Neural cell (in vitro differentiated cells): ENCODE data around the gene STT3B. TPM values are rescaled to one million over a fixed set of nuclear protein-coding genes. Genes with fewer than 3 reads are reported as not detected.

Source experiments
- H2AFZ ChIP-seq: fragments of 200-600, 300-800 bp; sonication (generic), shearing (Covaris generic); 2 replicates; pipeline ENCODE4 v1.6.0; 2014; ENCODE audit warnings: low read depth, mild to moderate bottlenecking, antibody characterized with exemption, low read length, moderate library complexity
- H3F3A ChIP-seq: fragments of 200-600 bp; shearing (Covaris generic); 2 replicates; pipeline ENCODE4 v1.6.1; 2016; ENCODE audit warnings: mild to moderate bottlenecking, moderate library complexity, mixed read lengths, antibody characterized with exemption, low read length; ENCODE audit not compliant: insufficient read depth, poor library complexity, severe bottlenecking
- H3K27ac ChIP-seq: fragments of 200-600, 300-800 bp; sonication (generic), shearing (Covaris generic); 2 replicates; pipeline ENCODE4 v1.5.1; 2014; ENCODE audit warnings: mild to moderate bottlenecking, low read length, moderate library complexity
- H3K27me3 ChIP-seq: fragments of 300-800, 200-600 bp; sonication (generic), shearing (Covaris generic); 2 replicates; pipeline ENCODE4 v1.6.0; 2014; ENCODE audit warnings: mild to moderate bottlenecking, low read depth, low read length, moderate library complexity; ENCODE audit not compliant: insufficient read depth
- H3K36me3 ChIP-seq: fragments of 300-800, 200-600 bp; sonication (generic), shearing (Covaris generic); 2 replicates; pipeline ENCODE4 v1.5.1; 2014; ENCODE audit warnings: mild to moderate bottlenecking, antibody characterized with exemption, low read length, moderate library complexity; ENCODE audit not compliant: insufficient read depth
- H3K4me2 ChIP-seq: fragments of 300-800, 200-600 bp; sonication (generic), shearing (Covaris generic); 2 replicates; pipeline ENCODE4 v1.6.0; 2014; ENCODE audit warnings: mild to moderate bottlenecking, low read length
- H3K4me3 ChIP-seq: fragments of 300-800, 200-600 bp; sonication (generic), shearing (Covaris generic); 2 replicates; pipeline ENCODE4 v1.5.1; 2014; ENCODE audit warnings: mild to moderate bottlenecking, low read length, moderate library complexity
- H3K79me2 ChIP-seq: fragments of 200-600 bp; shearing (Covaris generic); replicated peaks from 2 replicates; pipeline ENCODE4 v1.6.0; 2014; ENCODE audit warnings: mild to moderate bottlenecking, low read length, moderate library complexity; ENCODE audit not compliant: insufficient read depth
- H3K9ac ChIP-seq: fragments of 300-800, 200-600 bp; sonication (generic), shearing (Covaris generic); 2 replicates; pipeline ENCODE4 v1.6.1; 2016; ENCODE audit warnings: mild to moderate bottlenecking, low read length, mixed read lengths
- H3K9me2 ChIP-seq: fragments of 200-600 bp; shearing (Covaris generic); 2 replicates; pipeline ENCODE4 v1.6.1; 2016; ENCODE audit warnings: mild to moderate bottlenecking, low read length, mixed read lengths; ENCODE audit not compliant: insufficient read depth
- H3K9me3 ChIP-seq: fragments of 200-600, 300-800 bp; sonication (generic), shearing (Covaris generic); 2 replicates; pipeline ENCODE4 v1.6.1; 2016; ENCODE audit warnings: mild to moderate bottlenecking, mixed run types, low read length, moderate library complexity, mixed read lengths
- H4K20me1 ChIP-seq: fragments of 200-600 bp; shearing (Covaris generic); 2 replicates; pipeline ENCODE4 v1.6.1; 2016; ENCODE audit warnings: mild to moderate bottlenecking, mixed run types; ENCODE audit not compliant: insufficient read depth
- EP300 ChIP-seq: fragments of 450-650 bp; conservative IDR thresholded peaks from 2 replicates; pipeline ENCODE4 v1.6.1; 2014; ENCODE audit warnings: antibody characterized with exemption, mild to moderate bottlenecking, moderate library complexity; ENCODE audit not compliant: poor library complexity, severe bottlenecking
- EZH2 ChIP-seq: fragments of 200-600, 300-800 bp; shearing (Covaris generic), sonication (generic); IDR thresholded peaks from 2 replicates; pipeline ENCODE4 v1.6.1; 2014; ENCODE audit warnings: antibody characterized with exemption, low read length, borderline replicate concordance, mild to moderate bottlenecking; ENCODE audit not compliant: insufficient read depth, poor library complexity, severe bottlenecking
- MXI1 ChIP-seq: fragments of 450-650 bp; conservative IDR thresholded peaks from 2 replicates; pipeline ENCODE4 v1.6.1; 2014; ENCODE audit warnings: antibody characterized with exemption, mild to moderate bottlenecking; ENCODE audit not compliant: poor library complexity, severe bottlenecking
- POLR2AphosphoS5 ChIP-seq: IDR thresholded peaks from 2 replicates; pipeline ENCODE4 v1.6.1; 2012
- RAD21 ChIP-seq: fragments of 450-650 bp; conservative IDR thresholded peaks from 2 replicates; pipeline ENCODE4 v1.6.1; 2014; ENCODE audit warnings: antibody characterized with exemption, mild to moderate bottlenecking, moderate library complexity
- SMC3 ChIP-seq: fragments of 450-650 bp; conservative IDR thresholded peaks from 2 replicates; pipeline ENCODE4 v1.6.1; 2014; ENCODE audit warnings: antibody characterized with exemption, mild to moderate bottlenecking, moderate library complexity; ENCODE audit not compliant: poor library complexity
- TAF1 ChIP-seq: IDR thresholded peaks from 2 replicates; pipeline ENCODE4 v1.6.1; 2012; ENCODE audit warnings: low read depth
- polyA plus RNA-seq: library from polyadenylated mRNA; depleted of rRNA; stranded (reverse); fragments of >200 nt; gene quantifications from 2 replicates; pipeline ENCODE4 v1.2.3, GENCODE V29; 2014
- TF ChIP-seq, protein P1 (sequence below): IDR thresholded peaks from 2 replicates; pipeline ENCODE4 v1.6.1; 2012; ENCODE audit warnings: borderline replicate concordance
- TF ChIP-seq, protein P2 (sequence below): fragments of 450-650 bp; IDR thresholded peaks from 2 replicates; pipeline ENCODE4 v1.5.1; 2014; ENCODE audit warnings: antibody characterized with exemption, mild to moderate bottlenecking, moderate library complexity; ENCODE audit not compliant: poor library complexity, severe bottlenecking

STT3B gene
- polyA plus RNA-seq, 1 donor from 2014 or later, result 100 TPM

DNA sequence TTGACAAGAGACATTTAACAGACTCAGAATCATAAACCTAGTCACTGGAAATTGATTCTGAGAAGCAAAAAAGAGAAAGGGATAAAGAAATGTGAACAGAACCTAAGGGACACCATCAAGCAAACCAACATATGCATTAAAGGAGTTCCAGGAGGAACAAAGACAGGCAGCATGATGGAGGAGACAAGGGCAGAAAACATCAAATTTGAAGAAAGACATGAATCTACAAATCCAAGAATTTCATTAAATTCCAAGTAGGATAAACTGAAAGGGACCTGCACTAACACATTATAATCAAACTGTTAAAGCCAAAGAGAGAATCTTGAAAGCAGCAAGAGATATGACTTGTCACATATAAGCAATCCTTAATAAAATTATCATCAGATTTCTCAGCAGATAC, 122.3 kb downstream of the STT3B start:
- no peak overlapping the region for H2AFZ ChIP-seq
- H3F3A ChIP-seq, result no peaks in the 10 kb centered on the region
- no peaks in the 10 kb centered on the region for H3K36me3 ChIP-seq
- no peak overlapping the region for H3K27ac ChIP-seq
- no peaks in the 10 kb centered on the region for H3K79me2 ChIP-seq
- no peak overlapping the region for H3K4me2 ChIP-seq
- no peaks in the 10 kb centered on the region for H3K9me2 ChIP-seq
- TF ChIP-seq EZH2, result no peak
- no peak for TF ChIP-seq RAD21
- TF ChIP-seq, protein P1, sequence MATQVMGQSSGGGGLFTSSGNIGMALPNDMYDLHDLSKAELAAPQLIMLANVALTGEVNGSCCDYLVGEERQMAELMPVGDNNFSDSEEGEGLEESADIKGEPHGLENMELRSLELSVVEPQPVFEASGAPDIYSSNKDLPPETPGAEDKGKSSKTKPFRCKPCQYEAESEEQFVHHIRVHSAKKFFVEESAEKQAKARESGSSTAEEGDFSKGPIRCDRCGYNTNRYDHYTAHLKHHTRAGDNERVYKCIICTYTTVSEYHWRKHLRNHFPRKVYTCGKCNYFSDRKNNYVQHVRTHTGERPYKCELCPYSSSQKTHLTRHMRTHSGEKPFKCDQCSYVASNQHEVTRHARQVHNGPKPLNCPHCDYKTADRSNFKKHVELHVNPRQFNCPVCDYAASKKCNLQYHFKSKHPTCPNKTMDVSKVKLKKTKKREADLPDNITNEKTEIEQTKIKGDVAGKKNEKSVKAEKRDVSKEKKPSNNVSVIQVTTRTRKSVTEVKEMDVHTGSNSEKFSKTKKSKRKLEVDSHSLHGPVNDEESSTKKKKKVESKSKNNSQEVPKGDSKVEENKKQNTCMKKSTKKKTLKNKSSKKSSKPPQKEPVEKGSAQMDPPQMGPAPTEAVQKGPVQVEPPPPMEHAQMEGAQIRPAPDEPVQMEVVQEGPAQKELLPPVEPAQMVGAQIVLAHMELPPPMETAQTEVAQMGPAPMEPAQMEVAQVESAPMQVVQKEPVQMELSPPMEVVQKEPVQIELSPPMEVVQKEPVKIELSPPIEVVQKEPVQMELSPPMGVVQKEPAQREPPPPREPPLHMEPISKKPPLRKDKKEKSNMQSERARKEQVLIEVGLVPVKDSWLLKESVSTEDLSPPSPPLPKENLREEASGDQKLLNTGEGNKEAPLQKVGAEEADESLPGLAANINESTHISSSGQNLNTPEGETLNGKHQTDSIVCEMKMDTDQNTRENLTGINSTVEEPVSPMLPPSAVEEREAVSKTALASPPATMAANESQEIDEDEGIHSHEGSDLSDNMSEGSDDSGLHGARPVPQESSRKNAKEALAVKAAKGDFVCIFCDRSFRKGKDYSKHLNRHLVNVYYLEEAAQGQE, result no peak
- TF ChIP-seq, protein P2, sequence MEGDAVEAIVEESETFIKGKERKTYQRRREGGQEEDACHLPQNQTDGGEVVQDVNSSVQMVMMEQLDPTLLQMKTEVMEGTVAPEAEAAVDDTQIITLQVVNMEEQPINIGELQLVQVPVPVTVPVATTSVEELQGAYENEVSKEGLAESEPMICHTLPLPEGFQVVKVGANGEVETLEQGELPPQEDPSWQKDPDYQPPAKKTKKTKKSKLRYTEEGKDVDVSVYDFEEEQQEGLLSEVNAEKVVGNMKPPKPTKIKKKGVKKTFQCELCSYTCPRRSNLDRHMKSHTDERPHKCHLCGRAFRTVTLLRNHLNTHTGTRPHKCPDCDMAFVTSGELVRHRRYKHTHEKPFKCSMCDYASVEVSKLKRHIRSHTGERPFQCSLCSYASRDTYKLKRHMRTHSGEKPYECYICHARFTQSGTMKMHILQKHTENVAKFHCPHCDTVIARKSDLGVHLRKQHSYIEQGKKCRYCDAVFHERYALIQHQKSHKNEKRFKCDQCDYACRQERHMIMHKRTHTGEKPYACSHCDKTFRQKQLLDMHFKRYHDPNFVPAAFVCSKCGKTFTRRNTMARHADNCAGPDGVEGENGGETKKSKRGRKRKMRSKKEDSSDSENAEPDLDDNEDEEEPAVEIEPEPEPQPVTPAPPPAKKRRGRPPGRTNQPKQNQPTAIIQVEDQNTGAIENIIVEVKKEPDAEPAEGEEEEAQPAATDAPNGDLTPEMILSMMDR, result no peak
- TF ChIP-seq EP300, result no peak
- no peak for TF ChIP-seq MXI1
- TF ChIP-seq TAF1, result no peak
- TF ChIP-seq SMC3, result no peak
- TF ChIP-seq POLR2AphosphoS5, result no peak
- H3K9me3 ChIP-seq, result peaks cover 4% of the 10 kb centered on the region
- no peaks in the 10 kb centered on the region for H4K20me1 ChIP-seq
- H3K9ac ChIP-seq, result no peak overlapping the region
- no peak overlapping the region for H3K4me3 ChIP-seq
- no peaks in the 10 kb centered on the region for H3K27me3 ChIP-seq

DNA sequence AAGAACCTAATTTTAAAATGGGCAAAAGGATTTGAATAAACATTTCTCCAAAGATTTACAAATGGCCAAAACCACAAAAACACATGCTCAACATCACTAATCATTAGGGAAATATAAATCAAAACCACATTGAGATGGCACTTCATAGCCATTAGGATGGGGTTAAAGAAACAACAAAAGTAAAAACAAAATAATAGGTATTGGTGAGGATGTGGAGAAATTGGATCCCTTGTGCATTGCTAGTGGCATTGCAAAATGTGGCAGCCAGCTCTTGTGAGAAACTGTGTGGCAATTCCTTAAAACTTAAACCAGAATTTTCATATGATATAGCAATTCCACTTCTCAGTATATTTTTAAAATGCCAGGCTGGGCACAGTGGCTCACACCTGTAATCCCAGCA, 126.5 kb downstream of the STT3B start:
- Histone ChIP-seq H3K9ac (no peak overlapping the region), H3K9me3 (no peaks in the 10 kb centered on the region), H2AFZ (no peak overlapping the region), H3K27me3 (no peaks in the 10 kb centered on the region), H3K36me3 (no peaks in the 10 kb centered on the region), H3K4me3 (no peak overlapping the region), H3F3A (no peaks in the 10 kb centered on the region), H3K27ac (no peak overlapping the region), H4K20me1 (no peaks in the 10 kb centered on the region), H3K4me2 (no peak overlapping the region), H3K9me2 (no peaks in the 10 kb centered on the region), H3K79me2 (no peaks in the 10 kb centered on the region)
- TF ChIP-seq POLR2AphosphoS5 (no peak), EP300 (no peak), EZH2 (no peak), MXI1 (no peak), SMC3 (no peak), RAD21 (no peak), TAF1 (no peak)
- TF ChIP-seq, protein P2, result no peak
